Amniotic epithelial cell (primary cell): ENCODE data around the gene SH2D4B.

Experiments
- DNase-seq: peaks from one replicate; pipeline ENCODE4 v3.0.0-alpha.2; 2010; ENCODE audit warnings: low read depth

SH2D4B gene

DNA sequence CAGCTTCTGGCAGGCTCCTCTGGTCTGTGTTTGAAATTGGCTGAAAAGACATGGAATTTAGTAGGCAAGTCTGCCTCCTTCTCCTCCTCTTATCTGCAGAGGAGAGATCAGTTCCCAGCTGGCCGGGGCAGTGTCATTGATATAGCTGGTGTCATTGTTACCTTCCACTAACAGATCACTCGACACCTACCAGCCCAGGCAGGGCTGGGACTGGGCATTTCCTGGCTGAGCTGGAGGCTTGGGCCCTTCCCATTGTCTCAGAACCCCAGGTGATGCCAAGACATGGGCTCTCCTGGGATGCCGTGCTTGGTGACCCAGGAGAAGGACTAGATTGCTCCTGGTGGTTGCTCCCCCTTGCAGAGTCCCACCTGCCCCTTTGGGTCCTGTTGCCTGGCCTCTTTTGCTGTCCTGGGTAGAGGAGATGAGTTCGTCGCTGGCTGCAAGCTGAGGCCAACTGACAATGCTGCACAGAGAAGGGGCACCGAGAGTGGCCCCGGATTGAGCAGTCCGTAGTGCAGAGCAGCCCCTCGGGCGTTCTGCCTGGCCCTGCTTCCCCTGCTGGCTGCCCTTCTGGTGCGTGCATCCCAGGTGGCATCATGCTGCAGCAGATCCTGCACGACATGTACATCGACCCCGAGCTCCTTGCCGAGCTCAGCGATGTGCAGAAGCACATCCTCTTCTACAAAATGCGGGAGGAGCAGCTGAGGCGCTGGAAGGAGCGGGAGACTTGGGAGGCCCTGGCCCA is at the start of gene SH2D4B:
Gene SH2D4B, plus strand, starts transcription at position 167 of the 745 bp plus-strand sequence. Its CDS starts 430 bp downstream, at position 597.
- DNase-seq = no peak

DNA sequence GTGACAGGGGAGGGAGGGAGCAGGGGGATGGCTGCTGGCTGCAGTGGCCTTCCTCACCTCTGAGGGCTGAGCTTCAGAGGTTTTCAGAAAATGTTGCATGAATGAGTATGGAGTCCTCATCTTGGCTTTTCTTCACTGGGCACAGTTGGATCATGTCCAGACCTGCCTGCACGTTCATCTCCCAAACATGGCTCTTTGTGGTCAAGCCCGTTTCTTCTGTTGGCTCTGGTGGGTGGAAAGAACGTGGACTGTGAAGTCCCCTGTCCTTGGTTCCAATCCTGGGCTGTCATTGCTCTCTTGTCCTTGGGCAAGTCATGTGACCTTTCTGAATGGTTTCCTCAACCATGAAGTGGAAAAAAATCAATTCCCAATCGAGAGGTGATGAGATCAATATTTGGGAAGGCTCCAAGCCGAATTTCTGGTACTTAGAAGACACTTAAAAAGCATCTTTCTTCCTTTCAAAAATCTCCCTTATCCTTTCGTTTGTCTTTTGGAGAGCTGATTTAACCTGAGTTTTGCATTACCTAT is 49.1 kb upstream of the SH2D4B start:
- no peak for DNase-seq

- no peak for DNase-seq
Observed at GRCh38 chr10:80489371-80490112, 48.2 kb upstream of the SH2D4B start.

- DNase-seq = peak; percentile 25
Observed at GRCh38 chr10:80491251-80492102, 46.2 kb upstream of the SH2D4B start.

GRCh38 chr10:80492848-80493521 is 44.7 kb upstream of the SH2D4B start:
- DNase-seq = peak; percentile 37

DNA sequence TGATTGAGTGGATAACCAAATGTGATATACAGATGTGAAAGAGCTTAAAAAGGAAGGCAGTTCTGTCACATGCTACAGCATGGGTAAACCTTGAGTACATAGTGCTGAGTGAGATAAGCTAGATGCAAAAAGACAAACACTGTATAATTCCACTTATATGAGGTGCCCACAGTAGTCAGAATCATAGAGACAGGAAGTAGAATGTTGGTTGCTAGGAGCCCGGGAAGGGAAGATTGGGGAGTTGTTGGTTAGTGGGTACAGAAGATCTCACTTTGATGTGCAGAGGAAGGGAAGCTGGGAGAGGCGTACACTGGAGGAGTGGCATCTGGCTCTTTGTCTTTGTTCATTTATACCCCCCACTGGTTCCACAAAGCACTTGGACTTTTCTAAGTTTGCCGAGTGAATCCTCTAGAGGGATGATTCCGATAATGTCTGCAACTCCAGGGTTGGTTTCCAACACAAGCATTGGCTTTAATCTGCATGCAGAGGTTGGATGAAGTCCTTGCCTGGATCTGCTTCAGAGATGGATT is 44.1 kb upstream of the SH2D4B start:
- DNase-seq = peak; percentile 15

DNA sequence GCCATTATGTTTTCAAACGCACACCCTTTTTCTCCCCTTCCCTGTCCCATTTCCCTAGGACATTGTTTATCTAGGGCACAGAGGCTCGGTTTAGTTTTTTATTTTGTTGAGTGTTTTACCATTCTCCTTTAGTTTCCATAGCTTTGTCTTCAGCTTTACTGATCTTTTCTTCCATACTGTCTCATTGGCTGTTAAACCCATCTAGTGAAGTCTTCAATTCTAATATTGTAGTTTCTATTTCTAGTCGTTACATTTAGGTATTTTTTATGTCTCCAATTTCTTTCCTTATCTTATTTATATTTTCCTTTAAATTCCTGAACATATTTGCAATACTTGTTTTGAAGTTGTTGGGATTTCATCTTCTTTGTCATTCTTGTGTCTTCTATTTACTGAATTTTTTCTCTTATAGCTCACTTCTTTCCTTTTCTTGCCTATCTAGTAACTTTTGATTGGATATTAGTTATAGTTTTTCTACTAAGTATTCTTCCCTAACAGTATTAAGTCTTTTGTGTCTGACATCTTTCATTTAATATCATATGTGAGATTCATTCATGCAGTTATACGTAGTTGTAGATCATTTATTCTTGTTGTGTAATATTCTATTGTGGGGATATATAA is 41.0 kb upstream of the SH2D4B start:
- DNase-seq = no peak

DNA sequence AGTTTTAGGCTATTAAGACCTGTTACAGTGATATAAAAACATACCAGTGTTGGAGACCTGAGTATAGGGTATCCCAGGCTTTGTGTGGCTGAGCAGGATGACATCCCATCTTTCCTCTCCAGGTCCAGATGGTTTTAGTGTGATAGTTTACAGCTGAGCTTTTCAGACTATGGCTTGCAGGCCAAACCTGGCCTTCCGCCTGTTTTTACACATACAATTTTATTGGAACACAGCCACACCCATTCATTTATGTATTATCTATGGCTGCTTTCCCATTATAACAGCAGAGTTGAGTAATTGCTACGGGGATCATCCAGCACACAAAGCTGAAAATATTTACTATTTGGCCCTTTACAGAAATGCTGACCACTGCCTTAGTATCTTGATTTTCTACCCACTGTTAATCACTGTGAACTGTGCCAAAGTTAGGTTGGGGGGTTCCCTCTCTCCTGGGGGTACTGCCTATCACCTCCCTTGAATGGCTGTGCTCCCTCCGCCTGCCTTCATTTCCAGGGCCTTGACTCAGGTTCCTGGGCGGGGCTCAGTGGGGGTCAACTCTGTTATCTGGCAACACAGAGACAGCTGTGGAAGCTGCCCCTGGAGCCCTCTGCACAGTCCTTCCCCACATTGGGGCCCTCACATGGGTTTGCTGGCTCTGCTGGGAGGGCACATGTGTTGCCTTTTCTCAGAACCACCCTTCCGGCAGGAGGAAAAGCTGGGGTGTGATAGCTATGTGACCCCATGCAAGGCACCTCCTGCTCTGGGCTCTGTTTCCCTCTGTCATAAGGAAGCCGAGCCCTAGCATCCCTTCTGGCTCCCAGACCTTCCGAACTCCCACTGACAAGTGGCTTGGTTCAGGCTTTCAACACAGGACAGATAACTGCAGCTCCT is 40.3 kb upstream of the SH2D4B start:
- DNase-seq = peak; percentile 58

- peak; percentile 12 for DNase-seq
Observed at GRCh38 chr10:80498078-80498832, 39.4 kb upstream of the SH2D4B start.

DNA sequence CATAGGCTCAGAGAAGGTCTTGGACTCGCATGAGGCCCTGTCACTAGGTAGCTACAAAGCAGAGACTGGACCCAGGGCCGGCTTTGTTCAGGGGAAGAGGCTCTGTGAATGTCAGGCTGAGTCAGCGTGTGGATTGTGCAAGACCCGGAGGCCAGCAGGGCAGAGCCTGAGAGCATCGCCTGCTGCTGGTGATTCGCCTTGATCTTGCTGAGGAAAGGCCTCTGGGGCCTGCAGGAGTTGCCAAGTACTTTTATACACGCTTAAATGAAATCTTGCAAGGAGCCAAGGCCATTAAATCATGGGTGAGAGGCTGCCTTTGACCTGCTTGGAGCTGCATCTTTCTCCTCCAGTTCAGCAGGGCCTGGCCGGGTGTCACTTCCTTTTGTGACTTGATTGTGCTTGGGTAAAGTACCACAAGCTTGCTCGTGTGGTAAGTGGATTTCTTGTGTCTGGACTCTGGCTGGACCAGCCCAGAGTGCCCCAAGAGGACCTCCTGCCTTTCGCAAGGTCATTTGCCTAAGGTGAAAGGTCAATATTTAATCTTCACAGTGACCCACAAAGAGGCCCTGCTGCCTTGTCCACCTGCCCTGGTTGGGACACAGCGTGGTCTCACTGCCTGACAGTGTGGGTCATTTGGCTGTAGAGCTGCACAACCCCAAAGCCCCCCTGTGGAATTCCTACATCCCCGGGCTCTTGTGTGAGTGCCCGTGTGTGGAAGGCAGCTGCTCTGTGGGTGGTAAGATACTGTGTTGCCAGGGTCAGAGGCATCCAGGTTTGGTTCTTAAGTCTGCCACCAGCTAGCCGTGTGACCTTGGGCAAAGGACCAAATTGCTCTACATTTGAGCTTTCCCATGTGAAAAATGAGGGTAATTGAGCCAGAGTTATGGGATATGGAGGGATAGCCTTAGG is 38.6 kb upstream of the SH2D4B start:
- DNase-seq = peak; percentile 99

GRCh38 chr10:80500572-80501380 is 36.9 kb upstream of the SH2D4B start:
- no peak for DNase-seq

- DNase-seq = no peak
Observed at GRCh38 chr10:80501381-80501912, 36.3 kb upstream of the SH2D4B start.

DNA sequence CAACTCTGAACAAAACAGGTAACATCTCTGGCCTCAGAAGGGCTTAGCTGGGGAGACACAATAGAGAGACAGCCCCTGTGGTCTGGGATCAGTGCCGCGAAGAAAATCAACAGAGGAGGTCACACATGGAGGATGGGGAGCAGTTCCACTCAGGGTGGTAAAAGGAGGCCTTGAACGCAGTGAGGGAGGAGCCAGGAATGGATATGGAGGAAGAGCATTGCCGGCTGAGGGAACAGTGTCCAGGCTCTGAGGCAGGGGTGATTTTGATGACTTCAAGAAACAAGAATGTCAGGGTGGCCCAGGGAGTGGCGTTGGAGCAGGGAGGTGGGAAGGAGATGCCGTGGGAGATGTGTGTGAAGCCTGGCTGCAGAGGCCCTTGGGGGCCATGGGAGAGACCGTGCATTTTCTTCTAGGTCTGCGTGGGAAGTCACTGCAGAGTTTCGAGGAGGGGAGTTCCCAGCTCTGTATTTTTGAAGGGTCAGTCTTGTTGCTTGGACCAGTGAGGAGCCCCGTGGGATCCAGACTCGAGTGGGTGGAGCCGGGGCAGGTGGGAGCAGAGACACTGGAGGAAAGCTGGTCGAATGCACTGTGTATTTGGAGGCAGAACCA is 35.7 kb upstream of the SH2D4B start:
- peak; percentile 13 for DNase-seq

- no peak for DNase-seq
Observed at GRCh38 chr10:80502621-80503583, 34.8 kb upstream of the SH2D4B start.

- DNase-seq = no peak
Observed at GRCh38 chr10:80503584-80504157, 34.0 kb upstream of the SH2D4B start.
